Measurements from ENCODE around the gene WBP1L.
"Not testable (repeated sequence)": the region's sequence is repeated elsewhere in the genome, so short reads cannot be mapped to it uniquely, and the experiment has no call there.

WBP1L gene

DNA sequence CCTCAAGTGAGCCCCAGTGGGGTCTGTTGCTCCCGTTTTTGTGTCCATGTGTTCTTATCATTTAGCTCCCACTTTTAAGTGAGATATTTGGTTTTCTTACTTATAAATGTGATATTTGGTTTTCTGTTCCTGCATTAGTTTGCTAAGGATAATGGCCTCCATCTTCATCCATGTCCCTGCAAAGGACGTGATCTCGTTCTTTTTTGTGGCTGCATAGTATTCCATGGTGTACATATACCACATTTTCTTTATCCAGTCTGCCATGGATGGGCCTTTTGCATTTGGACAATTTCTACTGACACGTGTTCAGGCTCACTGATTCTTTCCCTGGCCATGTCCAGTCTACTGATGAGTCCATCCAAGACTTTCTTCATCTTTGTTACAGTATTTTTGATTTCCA lies 19.8 kb upstream of the WBP1L start:
- DNase-seq (ENCODE audit: low read depth in 2 of 2) = no peak

DNA sequence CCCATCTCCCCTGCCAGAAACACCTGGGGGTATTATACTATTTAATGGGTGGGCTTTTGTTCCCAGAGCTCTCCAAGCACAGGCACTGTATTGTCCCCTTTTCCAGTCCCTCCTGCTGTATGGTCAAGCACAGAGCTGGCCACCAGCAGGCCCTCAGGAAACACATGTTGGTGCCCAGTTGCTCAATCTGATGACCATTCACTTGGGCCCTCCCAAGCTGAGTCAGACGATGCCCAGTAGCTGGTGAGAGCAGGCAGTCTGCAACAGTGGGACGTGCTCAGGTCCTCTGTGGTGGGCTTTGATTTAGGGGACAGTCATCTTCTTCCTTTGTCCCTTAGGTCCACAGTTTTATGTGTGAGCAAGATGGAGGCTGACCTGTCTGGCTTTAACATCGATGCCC lies 17.5 kb upstream of the WBP1L start:
- DNase-seq (ENCODE audit: low read depth in 2 of 2) = no peak

- DNase-seq (ENCODE audit: low read depth in 2 of 2) = no peak
These were observed 16.5 kb upstream of the WBP1L start for GRCh38 chr10:102727037-102727818.

DNA sequence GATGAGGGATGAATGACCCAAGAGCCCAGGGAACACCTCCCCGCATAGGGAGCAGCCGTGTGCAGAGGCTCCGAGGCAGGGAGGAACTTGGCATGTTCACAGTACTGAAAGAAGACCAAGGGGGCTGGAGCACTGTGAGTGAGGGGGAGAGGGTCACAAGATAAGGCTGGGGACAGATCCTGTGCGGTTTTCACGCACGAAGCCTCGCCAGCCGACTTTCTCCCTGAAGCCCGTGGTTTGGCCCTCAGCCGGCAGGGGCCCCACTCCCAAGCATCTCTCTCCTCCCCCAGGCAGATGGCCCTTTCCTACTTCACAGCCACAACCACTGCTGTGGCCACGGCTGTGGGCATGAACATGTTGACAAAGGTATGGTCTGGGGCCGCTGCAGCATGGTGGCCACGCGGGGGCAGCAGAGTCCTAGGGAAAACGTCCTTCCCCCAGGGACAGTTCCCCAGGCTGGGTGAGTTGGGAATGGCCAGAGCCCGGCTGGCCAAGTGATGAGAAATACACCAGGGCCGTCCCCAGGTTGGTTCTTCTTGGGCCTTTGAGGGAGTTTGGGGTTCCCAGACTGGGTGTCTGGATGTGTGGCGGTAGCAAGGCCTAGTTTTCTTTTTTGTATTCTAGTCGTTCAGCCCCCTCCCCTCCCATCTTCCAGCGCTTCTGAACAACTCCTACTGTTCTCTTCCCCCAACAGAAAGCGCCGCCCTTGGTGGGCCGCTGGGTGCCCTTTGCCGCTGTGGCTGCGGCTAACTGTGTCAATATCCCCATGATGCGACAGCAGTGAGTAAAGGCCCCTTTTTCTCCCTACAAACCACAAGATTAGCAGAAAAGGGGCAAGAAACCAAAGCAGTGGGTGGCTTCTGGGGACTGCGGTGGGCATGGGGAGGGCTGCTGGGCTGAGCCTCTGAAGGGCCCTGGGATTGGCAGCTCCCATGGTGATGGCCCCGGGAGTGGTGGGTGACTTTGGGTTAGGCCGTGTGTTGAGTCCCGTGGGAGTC lies 14.4 kb upstream of the WBP1L start:
- no peak for DNase-seq (ENCODE audit: low read depth in 2 of 2)

- no peak for DNase-seq (ENCODE audit: low read depth in 2 of 2)
These were observed 12.4 kb upstream of the WBP1L start for GRCh38 chr10:102731222-102731800.

DNA sequence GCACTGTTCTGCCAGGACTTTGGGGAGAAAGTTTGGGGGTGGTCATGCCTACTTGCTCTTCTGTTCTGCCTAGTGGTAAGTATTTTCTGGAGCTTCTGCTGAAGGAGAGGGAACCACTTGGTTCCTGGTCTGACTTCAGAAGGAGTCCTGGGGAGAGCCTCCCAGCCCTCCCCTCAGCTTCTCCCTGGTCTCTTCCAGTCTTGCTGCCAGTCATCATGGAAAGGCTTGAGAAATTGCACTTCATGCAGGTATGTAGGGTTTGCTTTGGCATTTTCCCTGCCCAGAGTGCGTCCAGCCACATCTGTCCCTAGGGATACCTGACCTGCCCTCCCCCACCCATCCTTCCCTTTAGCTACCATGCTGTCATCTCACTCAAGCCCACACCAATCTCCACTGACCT lies 11.1 kb upstream of the WBP1L start:
- DNase-seq (ENCODE audit: low read depth in 2 of 2) = no peak

GRCh38 chr10:102735065-102735562 lies 8.6 kb upstream of the WBP1L start:
- no peak for DNase-seq (ENCODE audit: low read depth in 2 of 2)

- no peak for DNase-seq (ENCODE audit: low read depth in 2 of 2)
These were observed 5.0 kb upstream of the WBP1L start for GRCh38 chr10:102738692-102739121.

DNA sequence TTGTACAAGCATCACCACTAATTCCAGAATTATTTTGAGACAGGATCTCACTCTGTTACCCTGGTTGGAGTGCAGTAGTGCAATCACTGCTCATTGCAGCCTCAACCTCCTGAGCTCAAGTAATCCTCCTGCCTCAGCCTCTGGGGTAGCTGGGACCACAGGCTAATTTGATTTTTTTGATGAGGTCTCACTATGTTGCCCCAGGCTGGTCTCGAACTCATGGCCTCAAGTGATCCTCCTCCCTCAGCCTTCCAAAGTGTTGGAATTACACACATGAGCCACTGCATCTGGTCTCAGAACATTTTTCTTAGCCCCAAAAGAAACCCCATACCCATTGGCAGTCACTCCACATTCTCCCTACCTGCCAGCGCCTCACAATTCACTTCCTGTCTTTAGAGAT lies 3.5 kb upstream of the WBP1L start:
- DNase-seq (ENCODE audit: low read depth in 2 of 2) = no peak

GRCh38 chr10:102741726-102742237 lies 2.0 kb upstream of the WBP1L start:
- no peak for DNase-seq (ENCODE audit: low read depth in 2 of 2)

DNA sequence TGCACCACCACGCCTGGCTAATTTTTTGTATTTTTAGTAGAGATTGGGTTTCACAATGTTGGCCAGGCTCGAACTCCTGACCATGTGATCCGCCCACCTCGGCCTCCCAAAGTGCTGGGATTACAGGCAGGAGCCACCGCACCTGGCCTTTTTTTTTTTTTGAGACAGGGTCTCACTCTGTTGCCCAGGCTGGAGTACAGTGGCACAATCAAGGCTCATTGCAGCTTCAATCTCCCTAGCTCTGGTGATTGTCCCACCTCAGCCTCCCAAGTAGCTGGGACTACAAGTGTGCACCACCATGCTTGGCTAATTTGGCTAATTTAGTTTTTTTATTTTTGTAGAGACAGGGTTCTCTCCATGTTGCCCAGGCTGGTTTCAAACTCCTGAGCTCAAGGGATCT lies 1.4 kb upstream of the WBP1L start:
- not testable (repeated sequence) for DNase-seq (ENCODE audit: low read depth in 2 of 2)

DNA sequence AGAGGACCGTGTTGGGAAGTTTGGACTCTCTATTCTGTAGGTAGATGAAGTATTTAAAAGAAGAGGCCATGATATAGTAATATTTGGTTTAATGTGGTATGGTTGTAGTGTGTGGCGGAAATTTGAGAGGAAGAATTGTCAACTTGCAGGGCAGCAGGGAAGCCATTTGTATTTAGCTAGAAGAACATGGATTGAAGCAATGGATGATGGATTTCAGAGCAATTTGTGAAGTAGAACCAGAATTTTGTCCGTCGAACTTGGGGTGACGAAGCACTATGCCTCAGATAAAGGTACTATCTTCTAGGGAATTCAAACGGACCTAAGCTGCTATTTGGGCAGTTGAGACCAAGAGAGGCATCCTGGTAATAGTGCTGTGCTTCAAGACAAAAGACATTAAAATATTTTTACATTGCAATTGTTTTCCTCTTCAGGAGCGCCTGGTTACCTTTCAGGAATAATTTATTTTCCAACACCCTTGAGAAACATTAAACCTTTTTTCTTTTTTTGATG lies 615 bp upstream of the WBP1L start:
- no peak for DNase-seq (ENCODE audit: low read depth in 2 of 2)

- DNase-seq (ENCODE audit: low read depth in 2 of 2) = no peak
These were observed 765 bp downstream of the WBP1L start for GRCh38 chr10:102744374-102745051.

- DNase-seq (ENCODE audit: low read depth in 2 of 2) = no peak
These were observed 1.4 kb downstream of the WBP1L start for GRCh38 chr10:102745157-102745556.

GRCh38 chr10:102752266-102752930 lies 8.7 kb downstream of the WBP1L start:
- DNase-seq (ENCODE audit: low read depth in 2 of 2) = no peak

DNA sequence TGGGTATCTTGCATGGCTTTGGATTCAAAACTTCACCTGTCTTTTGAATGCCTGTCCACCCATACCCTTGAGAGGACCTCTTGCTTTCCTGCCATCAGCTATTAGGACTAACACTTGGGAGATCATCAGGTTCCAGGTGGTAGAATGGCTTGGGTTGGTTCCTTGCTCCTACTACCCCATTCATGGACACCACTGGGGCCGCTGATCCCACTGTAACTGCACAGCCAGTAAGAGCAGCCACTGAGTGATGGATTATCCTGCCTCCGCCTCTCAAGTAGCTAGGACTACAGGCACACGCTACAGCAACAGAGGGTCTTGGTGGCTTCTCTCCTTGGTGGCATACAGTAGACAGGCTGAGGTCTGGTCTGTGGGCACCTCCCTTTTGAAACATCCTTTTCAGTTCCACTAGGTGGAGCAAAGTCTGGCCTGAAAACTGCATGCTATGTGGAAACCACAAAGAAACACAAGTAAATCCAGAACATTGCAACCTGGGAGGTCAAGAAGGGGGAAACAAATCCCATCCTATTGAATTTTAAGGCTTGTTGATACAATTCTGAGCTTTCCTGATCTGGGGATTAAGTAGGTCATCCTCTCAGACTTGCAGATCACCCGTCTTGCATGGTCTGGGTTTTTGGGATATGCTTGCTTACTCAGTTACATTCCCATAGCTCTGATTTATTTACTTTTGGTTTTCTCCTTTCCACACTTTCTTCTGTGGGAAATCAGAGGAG lies 9.4 kb downstream of the WBP1L start:
- peak in 1 of 2 experiments; percentile 65 for DNase-seq (ENCODE audit: low read depth in 2 of 2)

DNA sequence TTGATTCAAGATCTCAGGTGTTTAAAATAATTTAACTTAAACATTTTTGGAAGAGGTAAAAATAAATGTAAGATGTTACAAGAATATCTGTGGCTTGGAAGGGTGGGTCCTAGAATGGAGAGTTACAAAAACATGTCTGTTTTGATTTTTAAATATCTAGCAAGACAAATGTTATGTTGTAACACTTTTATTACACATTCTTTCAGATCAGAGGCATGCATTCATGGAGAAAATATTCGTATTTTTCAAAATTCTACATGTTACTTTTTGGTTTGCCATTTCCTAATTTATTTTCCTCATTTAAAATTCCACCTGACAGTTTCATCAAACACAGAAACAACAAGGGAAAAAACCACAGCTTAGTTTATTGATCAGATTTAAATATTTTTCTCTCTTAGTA lies 10.0 kb downstream of the WBP1L start:
- no peak for DNase-seq (ENCODE audit: low read depth in 2 of 2)

- no peak for DNase-seq (ENCODE audit: low read depth in 2 of 2)
These were observed 13.6 kb downstream of the WBP1L start for GRCh38 chr10:102757323-102757722.

- DNase-seq (ENCODE audit: low read depth in 2 of 2) = no peak
These were observed 14.6 kb downstream of the WBP1L start for GRCh38 chr10:102758240-102758932.
